NB4 (cell line): ENCODE results near the gene DOK6.

Experiments
- CTCF ChIP-seq: IDR thresholded peaks from one replicate; pipeline ENCODE4 v1.5.1; 2012; ENCODE audit warnings: low read depth, low read length
- MYC ChIP-seq: IDR thresholded peaks from 2 replicates; pipeline ENCODE4 v1.6.1; 2011; ENCODE audit warnings: low read depth, low read length

- TF ChIP-seq CTCF (no peak), MYC (no peak)
Measured at GRCh38 chr18:69414184-69414583, 13.5 kb downstream of the DOK6 start.
